Measurements from ENCODE around the gene KRTAP6-2.

The KRTAP6-2 gene

GRCh38 chr21:30598802-30599201 lies at the start of gene KRTAP6-2:
TSS of gene KRTAP6-2 (minus strand) at chr21:30598902. CDS start at chr21:30598874, 28 bp downstream.
- DNase-seq: no peak

- no peak for DNase-seq
Measured at GRCh38 chr21:30646904-30647414, 48.3 kb upstream of the KRTAP6-2 start.

GRCh38 chr21:30642564-30642963 lies 43.9 kb upstream of the KRTAP6-2 start, which contains the start of gene KRTAP20-3:
TSS of gene KRTAP20-3 (plus strand) at chr21:30642864.
- no peak for DNase-seq

GRCh38 chr21:30638686-30639085 lies 40.0 kb upstream of the KRTAP6-2 start:
- no peak for DNase-seq

- no peak for DNase-seq
Measured at GRCh38 chr21:30634906-30635305, 36.2 kb upstream of the KRTAP6-2 start, which contains the start of gene KRTAP20-2. TSS of gene KRTAP20-2 (plus strand) at chr21:30635206. CDS start at chr21:30635264, 58 bp downstream.

GRCh38 chr21:30629200-30629599 lies 30.5 kb upstream of the KRTAP6-2 start:
- DNase-seq: no peak

- DNase-seq: no peak
Measured at GRCh38 chr21:30628109-30628508, 29.4 kb upstream of the KRTAP6-2 start.

GRCh38 chr21:30625449-30626165 lies 26.9 kb upstream of the KRTAP6-2 start:
- no peak for DNase-seq

GRCh38 chr21:30623362-30623761 lies 24.7 kb upstream of the KRTAP6-2 start:
- DNase-seq: no peak

GRCh38 chr21:30620522-30620921 lies 21.8 kb upstream of the KRTAP6-2 start, which contains the start of gene KRTAP20-4:
TSS of gene KRTAP20-4 (plus strand) at chr21:30620627.
- no peak for DNase-seq

- no peak for DNase-seq
Measured at GRCh38 chr21:30620080-30620479, 21.4 kb upstream of the KRTAP6-2 start.

GRCh38 chr21:30616125-30616524 lies 17.4 kb upstream of the KRTAP6-2 start, which contains the start of gene KRTAP20-1:
TSS of gene KRTAP20-1 (plus strand) at chr21:30616425. CDS start at chr21:30616455, 30 bp downstream.
- DNase-seq: no peak

- DNase-seq: no peak
Measured at GRCh38 chr21:30615199-30615598, 16.5 kb upstream of the KRTAP6-2 start.

- DNase-seq: no peak
Measured at GRCh38 chr21:30613836-30614235, 15.1 kb upstream of the KRTAP6-2 start, which contains the start of gene KRTAP6-1. TSS of gene KRTAP6-1 (minus strand) at chr21:30613930. CDS start at chr21:30613904, 26 bp downstream.

GRCh38 chr21:30612132-30612531 lies 13.4 kb upstream of the KRTAP6-2 start:
- DNase-seq: no peak

- DNase-seq: no peak
Measured at GRCh38 chr21:30605968-30606367, 7.3 kb upstream of the KRTAP6-2 start.

- no peak for DNase-seq
Measured at GRCh38 chr21:30600787-30601186, 2.1 kb upstream of the KRTAP6-2 start, which contains the start of gene KRTAP22-1. TSS of gene KRTAP22-1 (plus strand) at chr21:30601087.

GRCh38 chr21:30592140-30592539 lies 6.6 kb downstream of the KRTAP6-2 start, which contains the start of gene KRTAP6-3:
TSS of gene KRTAP6-3 (plus strand) at chr21:30592440. CDS start at chr21:30592446, 6 bp downstream.
- no peak for DNase-seq

GRCh38 chr21:30590297-30590696 lies 8.4 kb downstream of the KRTAP6-2 start, which contains the start of gene KRTAP22-2:
TSS of gene KRTAP22-2 (minus strand) at chr21:30590397.
- DNase-seq: no peak

GRCh38 chr21:30582870-30583269 lies 15.8 kb downstream of the KRTAP6-2 start:
- DNase-seq: no peak

- DNase-seq: no peak
Measured at GRCh38 chr21:30580132-30580531, 18.6 kb downstream of the KRTAP6-2 start.

- no peak for DNase-seq
Measured at GRCh38 chr21:30579346-30579745, 19.4 kb downstream of the KRTAP6-2 start.

- no peak for DNase-seq
Measured at GRCh38 chr21:30577766-30578165, 20.9 kb downstream of the KRTAP6-2 start.

GRCh38 chr21:30567617-30568016 lies 31.1 kb downstream of the KRTAP6-2 start:
- no peak for DNase-seq

All from CD4-positive, alpha-beta T cell treated with Interleukin-17A for 4 hours (primary cell).